Endothelial cell of umbilical vein (primary cell): ENCODE data around the gene CRTC1. TPM values are rescaled to one million over a fixed set of nuclear protein-coding genes. Genes with fewer than 3 reads are reported as not detected.

Experiments used
- BruUV-seq: library from RNA; stranded (reverse); fragments of 400-500 nt; replicated peaks from 2 replicates; lab custom pipeline; 2021; lab: Mats Ljungman, UMichigan
- CTCF ChIA-PET: fragments of 300-600, 350-600 bp; sonication (Branson Sonifier 250); formaldehyde crosslinking; loops from one replicate; lab custom pipeline; 2021; ENCODE audit warnings: antibody characterized with exemption, inconsistent platforms; lab: Charles Lee
- POLR2A ChIA-PET: fragments of 300-600, 350-600 bp; sonication (Branson Sonifier 250); formaldehyde crosslinking; loops from one replicate; lab custom pipeline; 2021; ENCODE audit warnings: antibody characterized with exemption, inconsistent platforms; lab: Charles Lee
- DNase-seq: peaks from one replicate; pipeline ENCODE4 v3.0.0-alpha.2; 2011; ENCODE audit warnings: low read depth, low spot score
- FAIRE-seq: peaks from 2 replicates; lab custom pipeline; 2011; peaks lifted over from hg19 to GRCh38; lab: Jason Lieb, UNC
- H2AFZ ChIP-seq: 2 replicates; pipeline ENCODE4 v1.6.0; 2012; ENCODE audit warnings: low read depth, low read length, control low read depth, inconsistent platforms
- H3K27ac ChIP-seq: 2 replicates; pipeline ENCODE4 v1.5.1; 2011; ENCODE audit warnings: low read depth, mild to moderate bottlenecking, control low read depth, low read length, moderate library complexity; ENCODE audit not compliant: insufficient read depth
- H3K27me3 ChIP-seq, 2 experiments: 2 replicates each; pipeline versions ENCODE4 v1.6.0 to v1.6.1; 2011; ENCODE audit warnings: low read length in 2 of 2, mixed read lengths in 1 of 2; ENCODE audit not compliant: control insufficient read depth in 2 of 2, insufficient read depth in 2 of 2
- H3K36me3 ChIP-seq, 2 experiments: 2 replicates in 1 of 2; 3 replicates in 1 of 2; pipeline ENCODE4 v1.5.1; 2011; ENCODE audit warnings: low read length in 2 of 2, mild to moderate bottlenecking in 1 of 2, moderate library complexity in 1 of 2; ENCODE audit not compliant: control insufficient read depth in 2 of 2, insufficient read depth in 2 of 2; ENCODE audit errors: extremely low read depth in 1 of 2
- H3K4me1 ChIP-seq: 3 replicates; pipeline ENCODE4 v1.5.1; 2011; ENCODE audit warnings: mild to moderate bottlenecking, low read length; ENCODE audit not compliant: control insufficient read depth, insufficient read depth; ENCODE audit errors: extremely low read depth
- H3K4me2 ChIP-seq: 2 replicates; pipeline ENCODE4 v1.6.1; 2011; ENCODE audit warnings: low read length, control low read depth, mixed read lengths; ENCODE audit not compliant: insufficient read depth
- H3K4me3 ChIP-seq, 3 experiments: fragments of 200-600 bp in 1 of 3; sonication (generic), shearing (Covaris generic) in 1 of 3; replicated peaks in 1 of 3; 2 replicates each; pipeline ENCODE4 v1.5.1; 2011 to 2016; ENCODE audit warnings: control low read depth in 3 of 3, low read length in 3 of 3, mild to moderate bottlenecking in 2 of 3, inconsistent platforms in 1 of 3, low read depth in 1 of 3, moderate library complexity in 1 of 3; ENCODE audit not compliant: insufficient read depth in 1 of 3
- H3K79me2 ChIP-seq: 2 replicates; pipeline ENCODE4 v1.6.0; 2012; ENCODE audit warnings: low read length, inconsistent platforms; ENCODE audit not compliant: control insufficient read depth, insufficient read depth
- H3K9ac ChIP-seq: replicated peaks from 2 replicates; pipeline ENCODE3; 2011; ENCODE audit warnings: low read length, control low read depth; ENCODE audit not compliant: insufficient read depth; ENCODE audit errors: extremely low read depth
- H3K9me1 ChIP-seq: replicated peaks from 3 replicates; pipeline ENCODE4 v1.6.0; 2011; ENCODE audit warnings: mild to moderate bottlenecking, low read length; ENCODE audit not compliant: control insufficient read depth, insufficient read depth; ENCODE audit errors: extremely low read depth
- H3K9me3 ChIP-seq: replicated peaks from 2 replicates; pipeline ENCODE4 v1.5.1; 2012; ENCODE audit warnings: low read length, inconsistent platforms; ENCODE audit not compliant: control insufficient read depth, insufficient read depth
- H4K20me1 ChIP-seq: replicated peaks from 2 replicates; pipeline ENCODE3; 2011; ENCODE audit warnings: mild to moderate bottlenecking, low read length; ENCODE audit not compliant: control insufficient read depth, insufficient read depth; ENCODE audit errors: extremely low read depth
- EZH2 ChIP-seq: IDR thresholded peaks from 2 replicates; pipeline ENCODE4 v1.6.1; 2012; ENCODE audit warnings: borderline replicate concordance, low read depth, mild to moderate bottlenecking, moderate library complexity, low read length, inconsistent platforms; ENCODE audit not compliant: severe bottlenecking
- FOS ChIP-seq: IDR thresholded peaks from 2 replicates; pipeline ENCODE4 v1.6.1; 2011; ENCODE audit warnings: mild to moderate bottlenecking, low read length, moderate library complexity, borderline replicate concordance; ENCODE audit not compliant: insufficient read depth
- GATA2 ChIP-seq: IDR thresholded peaks from 2 replicates; pipeline ENCODE4 v1.7.0; 2011; ENCODE audit warnings: low read depth, mild to moderate bottlenecking, moderate library complexity, mixed read lengths, low read length; ENCODE audit not compliant: insufficient read length, insufficient read depth
- JUN ChIP-seq: IDR thresholded peaks from 2 replicates; pipeline ENCODE4 v1.6.1; 2011; ENCODE audit warnings: borderline replicate concordance, low read depth; ENCODE audit not compliant: insufficient read length, insufficient read depth
- MYC ChIP-seq: IDR thresholded peaks from one replicate; pipeline ENCODE4 v1.6.1; 2011; ENCODE audit warnings: mild to moderate bottlenecking, low read depth, low read length
- POLR2A ChIP-seq: IDR thresholded peaks from 2 replicates; pipeline ENCODE4 v1.6.1; 2012; ENCODE audit warnings: low read depth, mild to moderate bottlenecking, control low read depth, low read length
- POLR2AphosphoS5 ChIP-seq: IDR thresholded peaks from 2 replicates; pipeline ENCODE4 v1.6.1; 2012; ENCODE audit warnings: low read depth, mild to moderate bottlenecking, control low read depth, low read length, moderate library complexity; ENCODE audit not compliant: insufficient read depth
- dilution Hi-C: fragments of 300-500 bp; cut with MboI; formaldehyde crosslinking; loops from one replicate; pipeline ENCODE4 v1.15.0; 2019; ENCODE audit warnings: low sequenced_read_pairs; ENCODE audit not compliant: extremely low pct_ligation_motif_present
- intact Hi-C: fragments of 100-400 bp; cut with micrococcal nuclease; formaldehyde crosslinking; loops from one replicate; pipeline ENCODE4 v1.10.0; 2022
- polyA plus RNA-seq, 4 experiments: library from polyadenylated mRNA; depleted of rRNA in 3 of 4; stranded (reverse) in 3 of 4; unstranded in 1 of 4; fragments of >200 nt; gene quantifications; 2 replicates each; pipeline versions ENCODE4 v1.2.1 to v1.2.3, GENCODE V29; 2011 to 2012; ENCODE audit warnings: missing spikeins in 1 of 4
- total RNA-seq: library from RNA; stranded (reverse); gene quantifications from 2 replicates; pipeline ENCODE4 v1.2.3, GENCODE V29; 2021
- TF ChIP-seq, protein P1 (sequence below): IDR thresholded peaks from 2 replicates; pipeline ENCODE4 v1.6.1; 2011; ENCODE audit not compliant: insufficient read depth, insufficient read length
- TF ChIP-seq, protein P2 (sequence below), 2 donors: IDR thresholded peaks; 1 replicate in 1 of 2; 2 replicates in 1 of 2; pipeline ENCODE4 v1.5.1; 2011; ENCODE audit warnings: low read length in 2 of 2, mild to moderate bottlenecking in 2 of 2, moderate library complexity in 2 of 2, control low read depth in 1 of 2, inconsistent platforms in 1 of 2, low read depth in 1 of 2; ENCODE audit not compliant: insufficient read depth in 1 of 2; ENCODE audit errors: extremely low read depth in 1 of 2

Gene CRTC1
- total and polyA plus RNA-seq, 2 donors (not counting 3 experiments of a cell fraction or from before 2014, with no cell fraction given), result 4.2 to 11.4 TPM

DNA sequence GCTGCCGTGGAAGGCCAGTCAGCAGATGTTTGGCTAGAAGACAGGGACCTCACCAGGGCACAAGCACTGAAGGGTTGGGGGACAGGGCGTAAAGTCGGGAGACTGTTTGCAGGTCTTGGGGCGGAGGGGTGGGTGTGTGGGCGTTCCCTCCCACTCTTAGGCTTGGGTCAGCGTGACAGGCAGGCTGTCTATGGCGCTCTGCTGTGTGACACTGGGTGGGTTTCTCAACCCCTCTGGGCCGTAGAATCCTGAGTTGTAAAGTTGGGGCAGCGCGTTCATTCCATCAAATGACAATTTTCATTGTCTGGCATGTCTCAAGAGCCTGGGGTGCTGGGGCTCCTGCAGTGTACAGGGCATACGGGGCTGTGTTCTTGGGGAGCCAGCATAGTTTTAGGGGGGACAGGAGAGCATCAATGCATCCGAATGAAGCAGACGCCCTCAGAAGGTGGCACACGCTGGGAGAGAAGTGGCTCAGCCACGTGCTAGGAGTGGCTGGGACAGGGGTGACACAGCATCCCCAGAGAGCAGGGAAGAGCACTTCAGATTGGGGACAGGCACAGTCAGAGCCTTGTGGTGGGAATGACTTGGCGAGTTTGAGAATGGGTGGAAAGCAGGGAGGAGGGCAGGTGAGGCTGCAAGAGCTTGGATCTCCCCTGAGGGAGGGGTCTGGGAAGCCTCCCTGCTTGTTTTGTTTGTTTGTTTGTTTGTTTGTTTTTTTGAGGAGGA is 4.4 kb downstream of the CRTC1 start:
- TF ChIP-seq FOS, result no peak
- TF ChIP-seq, protein P1, sequence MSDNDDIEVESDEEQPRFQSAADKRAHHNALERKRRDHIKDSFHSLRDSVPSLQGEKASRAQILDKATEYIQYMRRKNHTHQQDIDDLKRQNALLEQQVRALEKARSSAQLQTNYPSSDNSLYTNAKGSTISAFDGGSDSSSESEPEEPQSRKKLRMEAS, result no peak
- no peak for TF ChIP-seq POLR2AphosphoS5
- no peak for TF ChIP-seq JUN
- TF ChIP-seq MYC, result no peak
- no peak for TF ChIP-seq POLR2A
- no peak for TF ChIP-seq GATA2
- TF ChIP-seq, protein P2, sequence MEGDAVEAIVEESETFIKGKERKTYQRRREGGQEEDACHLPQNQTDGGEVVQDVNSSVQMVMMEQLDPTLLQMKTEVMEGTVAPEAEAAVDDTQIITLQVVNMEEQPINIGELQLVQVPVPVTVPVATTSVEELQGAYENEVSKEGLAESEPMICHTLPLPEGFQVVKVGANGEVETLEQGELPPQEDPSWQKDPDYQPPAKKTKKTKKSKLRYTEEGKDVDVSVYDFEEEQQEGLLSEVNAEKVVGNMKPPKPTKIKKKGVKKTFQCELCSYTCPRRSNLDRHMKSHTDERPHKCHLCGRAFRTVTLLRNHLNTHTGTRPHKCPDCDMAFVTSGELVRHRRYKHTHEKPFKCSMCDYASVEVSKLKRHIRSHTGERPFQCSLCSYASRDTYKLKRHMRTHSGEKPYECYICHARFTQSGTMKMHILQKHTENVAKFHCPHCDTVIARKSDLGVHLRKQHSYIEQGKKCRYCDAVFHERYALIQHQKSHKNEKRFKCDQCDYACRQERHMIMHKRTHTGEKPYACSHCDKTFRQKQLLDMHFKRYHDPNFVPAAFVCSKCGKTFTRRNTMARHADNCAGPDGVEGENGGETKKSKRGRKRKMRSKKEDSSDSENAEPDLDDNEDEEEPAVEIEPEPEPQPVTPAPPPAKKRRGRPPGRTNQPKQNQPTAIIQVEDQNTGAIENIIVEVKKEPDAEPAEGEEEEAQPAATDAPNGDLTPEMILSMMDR (IDR thresholded peaks at IDR 0.05; ENCODE audit: extremely low read depth in 1 of 2, insufficient read depth in 1 of 2, low read depth in 1 of 2, low read length in 2 of 2), result no peak
- TF ChIP-seq EZH2, result no peak
- peaks cover 5% of the 10 kb centered on the region for H3K79me2 ChIP-seq
- H4K20me1 ChIP-seq, result no peaks in the 10 kb centered on the region
- no peaks in the 10 kb centered on the region for H3K9me3 ChIP-seq
- no peak overlapping the region for H3K27ac ChIP-seq
- intact Hi-C loops (no loop called here), dilution Hi-C loops (no loop called here)
- no TSS peak for BruUV-seq
- no peak overlapping the region for H3K4me3 ChIP-seq
- FAIRE-seq (no peak), DNase-seq (no peak)
- H3K9me1 ChIP-seq, result no peaks in the 10 kb centered on the region
- ChIA-PET CTCF (no interaction called here), POLR2A (no interaction called here)
- H3K4me2 ChIP-seq, result no peak overlapping the region
- H3K9ac ChIP-seq, result no peak overlapping the region
- no peaks in the 10 kb centered on the region for H3K36me3 ChIP-seq
- H3K4me1 ChIP-seq, result peaks cover 7% of the 10 kb centered on the region
- no peak overlapping the region for H2AFZ ChIP-seq
- no peaks in the 10 kb centered on the region for H3K27me3 ChIP-seq
